SK-N-SH treated with all-trans-retinoic acid at 6 μM for 48 hours (cell line): Measurements from ENCODE around the gene MCUR1.

Experiments
- RARB ChIP-seq: fragments of 250-450 bp; sonication (Bioruptor Pico); IDR thresholded peaks from 2 replicates; pipeline ENCODE4 v1.8.0; 2021; ENCODE audit warnings: mild to moderate bottlenecking, moderate library complexity
- SNAI2 ChIP-seq: fragments of 250-450 bp; sonication (Bioruptor Pico); IDR thresholded peaks from 2 replicates; pipeline ENCODE4 v1.5.0; 2020; ENCODE audit warnings: mild to moderate bottlenecking, moderate library complexity
- TCF4 ChIP-seq: fragments of 250-450 bp; sonication (Bioruptor Pico); IDR thresholded peaks from 2 replicates; pipeline ENCODE4 v1.8.0; 2021; ENCODE audit warnings: mild to moderate bottlenecking, moderate library complexity, borderline replicate concordance
- ZNF565 ChIP-seq: fragments of 450-650 bp; formaldehyde crosslinking; conservative IDR thresholded peaks from 2 replicates; pipeline ENCODE4 v1.5.0; 2020; ENCODE audit warnings: low read depth, mild to moderate bottlenecking, moderate library complexity
- ZNF70 ChIP-seq: fragments of 450-650 bp; formaldehyde crosslinking; IDR thresholded peaks from 2 replicates; pipeline ENCODE4 v1.5.0; 2020; ENCODE audit warnings: mild to moderate bottlenecking, moderate library complexity
- TF ChIP-seq, protein P1 (sequence below): fragments of 250-450 bp; sonication (Bioruptor Pico); IDR thresholded peaks from 2 replicates; pipeline ENCODE4 v1.8.0; 2020; ENCODE audit warnings: mild to moderate bottlenecking, moderate library complexity, borderline replicate concordance
- TF ChIP-seq, protein P2 (sequence below): fragments of 250-450 bp; sonication (Bioruptor Pico); IDR thresholded peaks from 2 replicates; pipeline ENCODE4 v1.5.1; 2021; ENCODE audit warnings: mild to moderate bottlenecking, moderate library complexity
- TF ChIP-seq, protein P3 (sequence below): fragments of 250-450 bp; sonication (Bioruptor Pico); IDR thresholded peaks from 2 replicates; pipeline ENCODE4 v1.8.0; 2021; ENCODE audit warnings: low read depth, mild to moderate bottlenecking, moderate library complexity, borderline replicate concordance

DNA sequence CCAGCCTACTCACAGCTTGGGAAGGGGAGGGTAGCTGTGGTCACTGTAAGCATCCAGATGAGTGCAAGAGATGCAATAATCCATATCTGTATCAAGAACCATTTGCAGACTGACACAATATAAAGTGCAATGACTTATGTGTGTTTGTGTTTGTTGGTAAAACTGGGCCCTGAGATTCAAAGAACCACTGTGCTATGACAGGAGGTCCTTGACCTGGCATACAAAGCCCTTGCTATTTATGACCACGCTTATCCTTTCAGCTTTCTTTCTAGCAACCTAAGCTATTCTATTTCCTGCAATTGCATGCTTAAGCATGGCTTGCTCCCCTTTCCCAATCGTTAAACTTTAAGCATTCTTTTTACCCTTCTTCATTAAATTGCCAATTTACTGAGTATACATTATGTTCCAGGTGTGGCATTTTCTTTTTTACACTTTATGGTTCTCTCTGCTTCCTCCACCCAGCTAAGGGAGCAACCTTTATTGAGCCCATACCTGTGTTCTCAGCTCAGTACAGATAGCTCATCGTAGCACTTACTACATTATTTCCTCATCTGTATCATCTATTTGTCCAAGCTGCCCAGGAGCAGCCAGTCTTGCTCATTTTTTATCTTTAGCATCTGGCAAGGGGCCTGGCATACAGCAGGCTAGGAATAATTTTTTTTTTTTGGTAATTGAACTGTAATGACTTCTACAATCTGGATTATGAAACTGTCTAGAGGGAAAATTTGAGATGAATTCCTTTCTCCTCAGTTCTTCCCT is 3.5 kb downstream of the MCUR1 start:
- TF ChIP-seq, protein P1, sequence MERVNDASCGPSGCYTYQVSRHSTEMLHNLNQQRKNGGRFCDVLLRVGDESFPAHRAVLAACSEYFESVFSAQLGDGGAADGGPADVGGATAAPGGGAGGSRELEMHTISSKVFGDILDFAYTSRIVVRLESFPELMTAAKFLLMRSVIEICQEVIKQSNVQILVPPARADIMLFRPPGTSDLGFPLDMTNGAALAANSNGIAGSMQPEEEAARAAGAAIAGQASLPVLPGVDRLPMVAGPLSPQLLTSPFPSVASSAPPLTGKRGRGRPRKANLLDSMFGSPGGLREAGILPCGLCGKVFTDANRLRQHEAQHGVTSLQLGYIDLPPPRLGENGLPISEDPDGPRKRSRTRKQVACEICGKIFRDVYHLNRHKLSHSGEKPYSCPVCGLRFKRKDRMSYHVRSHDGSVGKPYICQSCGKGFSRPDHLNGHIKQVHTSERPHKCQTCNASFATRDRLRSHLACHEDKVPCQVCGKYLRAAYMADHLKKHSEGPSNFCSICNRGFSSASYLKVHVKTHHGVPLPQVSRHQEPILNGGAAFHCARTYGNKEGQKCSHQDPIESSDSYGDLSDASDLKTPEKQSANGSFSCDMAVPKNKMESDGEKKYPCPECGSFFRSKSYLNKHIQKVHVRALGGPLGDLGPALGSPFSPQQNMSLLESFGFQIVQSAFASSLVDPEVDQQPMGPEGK (CRISPR knock-in tag): no peak
- TF ChIP-seq ZNF565 (CRISPR knock-in tag) (no peak), TCF4 (no peak), RARB (CRISPR knock-in tag) (no peak), ZNF70 (CRISPR knock-in tag) (no peak), SNAI2 (CRISPR knock-in tag) (no peak)
- TF ChIP-seq, protein P2, sequence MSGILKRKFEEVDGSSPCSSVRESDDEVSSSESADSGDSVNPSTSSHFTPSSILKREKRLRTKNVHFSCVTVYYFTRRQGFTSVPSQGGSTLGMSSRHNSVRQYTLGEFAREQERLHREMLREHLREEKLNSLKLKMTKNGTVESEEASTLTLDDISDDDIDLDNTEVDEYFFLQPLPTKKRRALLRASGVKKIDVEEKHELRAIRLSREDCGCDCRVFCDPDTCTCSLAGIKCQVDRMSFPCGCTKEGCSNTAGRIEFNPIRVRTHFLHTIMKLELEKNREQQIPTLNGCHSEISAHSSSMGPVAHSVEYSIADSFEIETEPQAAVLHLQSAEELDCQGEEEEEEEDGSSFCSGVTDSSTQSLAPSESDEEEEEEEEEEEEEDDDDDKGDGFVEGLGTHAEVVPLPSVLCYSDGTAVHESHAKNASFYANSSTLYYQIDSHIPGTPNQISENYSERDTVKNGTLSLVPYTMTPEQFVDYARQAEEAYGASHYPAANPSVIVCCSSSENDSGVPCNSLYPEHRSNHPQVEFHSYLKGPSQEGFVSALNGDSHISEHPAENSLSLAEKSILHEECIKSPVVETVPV (CRISPR knock-in tag): no peak
- TF ChIP-seq, protein P3, sequence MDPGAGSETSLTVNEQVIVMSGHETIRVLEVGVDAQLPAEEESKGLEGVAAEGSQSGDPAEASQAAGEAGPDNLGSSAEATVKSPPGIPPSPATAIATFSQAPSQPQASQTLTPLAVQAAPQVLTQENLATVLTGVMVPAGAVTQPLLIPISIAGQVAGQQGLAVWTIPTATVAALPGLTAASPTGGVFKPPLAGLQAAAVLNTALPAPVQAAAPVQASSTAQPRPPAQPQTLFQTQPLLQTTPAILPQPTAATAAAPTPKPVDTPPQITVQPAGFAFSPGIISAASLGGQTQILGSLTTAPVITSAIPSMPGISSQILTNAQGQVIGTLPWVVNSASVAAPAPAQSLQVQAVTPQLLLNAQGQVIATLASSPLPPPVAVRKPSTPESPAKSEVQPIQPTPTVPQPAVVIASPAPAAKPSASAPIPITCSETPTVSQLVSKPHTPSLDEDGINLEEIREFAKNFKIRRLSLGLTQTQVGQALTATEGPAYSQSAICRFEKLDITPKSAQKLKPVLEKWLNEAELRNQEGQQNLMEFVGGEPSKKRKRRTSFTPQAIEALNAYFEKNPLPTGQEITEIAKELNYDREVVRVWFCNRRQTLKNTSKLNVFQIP (CRISPR knock-in tag): no peak
